Astrocyte (in vitro differentiated cells and primary cell): Measurements from ENCODE around the gene SGPL1. TPM values are rescaled to one million over a fixed set of nuclear protein-coding genes. Genes with fewer than 3 reads are reported as not detected.

Experiments used
- DNase-seq: peaks from one replicate; pipeline ENCODE4 v3.0.0-alpha.2; 2010; ENCODE audit warnings: low read depth
- FAIRE-seq: peaks from 2 replicates; lab custom pipeline; 2011; peaks lifted over from hg19 to GRCh38; lab: Jason Lieb, UNC
- H2AFZ ChIP-seq: 2 replicates; pipeline ENCODE4 v1.6.0; 2012; ENCODE audit warnings: low read depth, low read length, inconsistent platforms
- H3K27ac ChIP-seq: 2 replicates; pipeline ENCODE4 v1.5.1; 2011; ENCODE audit warnings: low read depth, low read length, inconsistent platforms
- H3K27me3 ChIP-seq: 2 replicates; pipeline ENCODE4 v1.6.0; 2011; ENCODE audit warnings: low read length, inconsistent platforms; ENCODE audit not compliant: insufficient read depth
- H3K36me3 ChIP-seq: 2 replicates; pipeline ENCODE4 v1.5.1; 2011; ENCODE audit warnings: low read length, inconsistent platforms; ENCODE audit not compliant: insufficient read depth
- H3K4me1 ChIP-seq: 2 replicates; pipeline ENCODE4 v1.5.1; 2011; ENCODE audit warnings: low read length, inconsistent platforms; ENCODE audit not compliant: insufficient read depth
- H3K4me2 ChIP-seq: 2 replicates; pipeline ENCODE4 v1.6.0; 2012; ENCODE audit warnings: low read length, inconsistent platforms
- H3K4me3 ChIP-seq: 2 replicates; pipeline ENCODE4 v1.5.1; 2011; ENCODE audit warnings: low read depth, mild to moderate bottlenecking, low read length, inconsistent platforms; ENCODE audit not compliant: insufficient read depth
- H3K79me2 ChIP-seq: 2 replicates; pipeline ENCODE4 v1.6.0; 2012; ENCODE audit warnings: mild to moderate bottlenecking, low read length, inconsistent platforms; ENCODE audit not compliant: insufficient read depth
- H3K9ac ChIP-seq: 2 replicates; pipeline ENCODE4 v1.6.0; 2012; ENCODE audit warnings: mild to moderate bottlenecking, low read length, inconsistent platforms
- H3K9me3 ChIP-seq: 2 replicates; pipeline ENCODE4 v1.5.1; 2012; ENCODE audit warnings: low read depth, mild to moderate bottlenecking, low read length, inconsistent platforms; ENCODE audit not compliant: insufficient read depth
- H4K20me1 ChIP-seq: 2 replicates; pipeline ENCODE4 v1.6.0; 2012; ENCODE audit warnings: low read length, inconsistent platforms; ENCODE audit not compliant: insufficient read depth
- H3K27ac Mint-ChIP-seq: one replicate; pipeline ENCODE4 v1.8.0; 2021; ENCODE audit warnings: mild to moderate bottlenecking, mixed read lengths; ENCODE audit not compliant: unreplicated experiment
- H3K27me3 Mint-ChIP-seq: one replicate; pipeline ENCODE4 v1.8.0; 2021; ENCODE audit warnings: low read depth, mixed read lengths; ENCODE audit not compliant: unreplicated experiment
- H3K36me3 Mint-ChIP-seq: one replicate; pipeline ENCODE4 v1.8.0; 2021; ENCODE audit warnings: low read depth, mixed read lengths; ENCODE audit not compliant: unreplicated experiment
- H3K4me1 Mint-ChIP-seq: one replicate; pipeline ENCODE4 v1.8.0; 2021; ENCODE audit warnings: low read depth, mixed read lengths; ENCODE audit not compliant: unreplicated experiment
- H3K4me3 Mint-ChIP-seq: one replicate; pipeline ENCODE4 v1.8.0; 2021; ENCODE audit warnings: mild to moderate bottlenecking, moderate library complexity, mixed read lengths; ENCODE audit not compliant: unreplicated experiment
- H3K9me3 Mint-ChIP-seq: one replicate; pipeline ENCODE4 v1.8.0; 2021; ENCODE audit warnings: mild to moderate bottlenecking, mixed read lengths; ENCODE audit not compliant: unreplicated experiment
- EZH2 ChIP-seq: IDR thresholded peaks from 2 replicates; pipeline ENCODE4 v1.6.1; 2012; ENCODE audit warnings: mild to moderate bottlenecking, low read length, inconsistent platforms; ENCODE audit not compliant: insufficient read depth
- total RNA-seq: library from RNA; stranded (reverse); gene quantifications from 2 replicates; pipeline ENCODE4 v1.2.1, GENCODE V29; 2021
- TF ChIP-seq, protein P1 (sequence below): IDR thresholded peaks from 2 replicates; pipeline ENCODE4 v1.5.1; 2011; ENCODE audit warnings: low read depth, mild to moderate bottlenecking, inconsistent platforms, low read length, moderate library complexity; ENCODE audit not compliant: insufficient read depth

Gene SGPL1
- total RNA-seq, 1 donor from 2014 or later = 101 TPM

DNA sequence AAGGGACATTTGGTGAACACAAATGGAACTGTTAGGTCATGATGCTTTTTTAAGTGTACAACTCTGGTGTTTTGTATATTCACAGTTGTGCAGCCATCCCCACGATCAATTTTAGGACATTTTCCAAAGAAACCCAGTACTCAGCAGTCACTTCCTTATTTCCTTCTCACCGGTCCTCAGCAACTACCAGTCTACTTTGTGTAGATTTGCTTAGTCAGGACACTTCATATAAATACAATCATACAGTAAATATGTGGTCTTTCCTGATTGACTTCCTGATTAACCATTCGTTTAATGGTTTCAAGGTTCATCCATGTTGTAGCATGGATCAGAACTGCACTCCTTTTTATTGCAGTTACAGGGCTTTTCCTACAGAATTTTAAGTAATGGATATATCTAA lies 14.4 kb downstream of the SGPL1 start:
- H2AFZ ChIP-seq = no peak overlapping the region
- no peaks in the 10 kb centered on the region for H3K9me3 Mint-ChIP-seq
- DNase-seq (no peak), FAIRE-seq (no peak)
- no peak overlapping the region for H3K4me3 Mint-ChIP-seq
- no peaks in the 10 kb centered on the region for H4K20me1 ChIP-seq
- H3K4me3 ChIP-seq = no peak overlapping the region
- H3K4me1 Mint-ChIP-seq = peaks cover 71% of the 10 kb centered on the region
- peaks cover 2% of the 10 kb centered on the region for H3K36me3 ChIP-seq
- H3K27me3 Mint-ChIP-seq = no peaks in the 10 kb centered on the region
- H3K4me1 ChIP-seq = peaks cover 47% of the 10 kb centered on the region
- H3K4me2 ChIP-seq = no peak overlapping the region
- H3K27ac Mint-ChIP-seq = peak overlapping the region; percentile 55
- H3K9me3 ChIP-seq = no peaks in the 10 kb centered on the region
- no peak overlapping the region for H3K9ac ChIP-seq
- peaks cover 80% of the 10 kb centered on the region for H3K79me2 ChIP-seq
- TF ChIP-seq, protein P1, sequence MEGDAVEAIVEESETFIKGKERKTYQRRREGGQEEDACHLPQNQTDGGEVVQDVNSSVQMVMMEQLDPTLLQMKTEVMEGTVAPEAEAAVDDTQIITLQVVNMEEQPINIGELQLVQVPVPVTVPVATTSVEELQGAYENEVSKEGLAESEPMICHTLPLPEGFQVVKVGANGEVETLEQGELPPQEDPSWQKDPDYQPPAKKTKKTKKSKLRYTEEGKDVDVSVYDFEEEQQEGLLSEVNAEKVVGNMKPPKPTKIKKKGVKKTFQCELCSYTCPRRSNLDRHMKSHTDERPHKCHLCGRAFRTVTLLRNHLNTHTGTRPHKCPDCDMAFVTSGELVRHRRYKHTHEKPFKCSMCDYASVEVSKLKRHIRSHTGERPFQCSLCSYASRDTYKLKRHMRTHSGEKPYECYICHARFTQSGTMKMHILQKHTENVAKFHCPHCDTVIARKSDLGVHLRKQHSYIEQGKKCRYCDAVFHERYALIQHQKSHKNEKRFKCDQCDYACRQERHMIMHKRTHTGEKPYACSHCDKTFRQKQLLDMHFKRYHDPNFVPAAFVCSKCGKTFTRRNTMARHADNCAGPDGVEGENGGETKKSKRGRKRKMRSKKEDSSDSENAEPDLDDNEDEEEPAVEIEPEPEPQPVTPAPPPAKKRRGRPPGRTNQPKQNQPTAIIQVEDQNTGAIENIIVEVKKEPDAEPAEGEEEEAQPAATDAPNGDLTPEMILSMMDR = no peak
- TF ChIP-seq EZH2 = no peak
- no peaks in the 10 kb centered on the region for H3K27me3 ChIP-seq
- no peak overlapping the region for H3K27ac ChIP-seq
- no peaks in the 10 kb centered on the region for H3K36me3 Mint-ChIP-seq

DNA sequence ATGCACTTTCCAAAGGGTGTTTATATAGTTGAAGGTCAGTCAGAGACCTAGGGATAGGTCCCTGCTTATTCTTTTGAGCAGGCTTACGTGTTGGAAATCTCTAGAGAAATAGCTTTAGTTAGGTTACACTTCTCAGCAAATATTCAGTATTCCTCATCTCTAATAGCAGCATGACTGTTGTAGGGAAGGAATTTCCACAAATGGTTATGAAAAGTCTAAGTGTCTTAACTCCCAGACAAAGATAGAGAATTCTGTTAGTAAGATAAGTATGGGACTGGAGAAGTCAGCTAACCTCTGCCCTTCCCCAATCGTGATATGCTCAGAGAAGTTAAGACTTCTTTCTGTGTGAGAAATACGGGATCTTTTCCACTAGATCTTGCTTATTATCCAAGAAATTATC lies 16.5 kb downstream of the SGPL1 start:
- peaks cover 7% of the 10 kb centered on the region for H4K20me1 ChIP-seq
- Mint-ChIP-seq H3K36me3 (no peaks in the 10 kb centered on the region), H3K27me3 (no peaks in the 10 kb centered on the region), H3K4me3 (peak overlapping the region; percentile 13), H3K9me3 (no peaks in the 10 kb centered on the region), H3K27ac (peak overlapping the region; percentile 98), H3K4me1 (peaks cover 77% of the 10 kb centered on the region)
- no peaks in the 10 kb centered on the region for H3K27me3 ChIP-seq
- peaks cover 56% of the 10 kb centered on the region for H3K4me1 ChIP-seq
- H3K4me2 ChIP-seq = peak overlapping the region; percentile 73
- FAIRE-seq (no peak), DNase-seq (peak; percentile 49)
- no peak overlapping the region for H3K4me3 ChIP-seq
- peaks cover 2% of the 10 kb centered on the region for H3K36me3 ChIP-seq
- H2AFZ ChIP-seq = no peak overlapping the region
- H3K9ac ChIP-seq = peak overlapping the region; percentile 76
- peaks cover 70% of the 10 kb centered on the region for H3K79me2 ChIP-seq
- peak overlapping the region; percentile 90 for H3K27ac ChIP-seq
- TF ChIP-seq EZH2 = no peak
- TF ChIP-seq, protein P1 = no peak
- no peaks in the 10 kb centered on the region for H3K9me3 ChIP-seq

DNA sequence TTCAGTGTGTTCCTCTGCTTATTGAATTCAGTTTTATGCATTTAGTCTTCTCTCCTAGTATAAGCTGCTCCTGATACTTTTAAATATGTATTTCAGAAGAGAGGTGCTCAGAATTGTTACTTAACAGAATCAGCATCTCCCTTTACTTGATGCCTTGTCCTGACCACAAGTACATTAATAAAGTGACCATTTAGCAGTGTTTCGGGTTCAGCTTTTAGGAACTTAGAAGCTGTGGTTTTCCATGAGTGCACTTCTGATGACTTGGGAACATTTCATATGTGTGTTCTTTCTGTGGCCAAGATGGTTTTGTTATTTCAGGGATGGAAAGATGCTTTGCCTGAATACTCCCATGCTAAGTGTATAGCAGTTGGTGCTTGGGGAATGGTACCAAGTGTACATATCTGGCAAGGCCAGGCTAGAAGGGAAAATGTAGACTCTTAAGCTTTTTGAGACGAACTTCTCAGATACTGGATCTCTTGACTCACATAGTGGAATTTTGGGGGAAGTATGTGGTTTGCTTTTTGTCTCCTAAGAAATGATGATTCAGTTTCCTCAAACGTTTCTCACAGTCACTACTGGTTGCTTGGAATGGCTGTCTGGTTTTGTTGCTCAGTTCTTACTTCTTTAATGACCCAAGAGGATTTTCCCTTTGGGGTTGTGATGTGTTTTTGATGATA lies 17.2 kb downstream of the SGPL1 start:
- H3K4me1 Mint-ChIP-seq = peaks cover 73% of the 10 kb centered on the region
- H3K9ac ChIP-seq = peak overlapping the region; percentile 76
- peak overlapping the region; percentile 22 for H3K4me3 ChIP-seq
- no peaks in the 10 kb centered on the region for H3K9me3 ChIP-seq
- FAIRE-seq = peak; percentile 92
- H3K4me3 Mint-ChIP-seq = peak overlapping the region; percentile 37
- peaks cover 7% of the 10 kb centered on the region for H4K20me1 ChIP-seq
- H3K36me3 Mint-ChIP-seq = peaks cover 4% of the 10 kb centered on the region
- peaks cover 70% of the 10 kb centered on the region for H3K79me2 ChIP-seq
- H3K27me3 ChIP-seq = no peaks in the 10 kb centered on the region
- H3K27ac Mint-ChIP-seq = peak overlapping the region; percentile 98
- peak overlapping the region; percentile 90 for H3K27ac ChIP-seq
- H3K27me3 Mint-ChIP-seq = no peaks in the 10 kb centered on the region
- DNase-seq = peak; percentile 98
- no peak overlapping the region for H2AFZ ChIP-seq
- peak overlapping the region; percentile 73 for H3K4me2 ChIP-seq
- H3K9me3 Mint-ChIP-seq = no peaks in the 10 kb centered on the region
- H3K4me1 ChIP-seq = peaks cover 56% of the 10 kb centered on the region
- peaks cover 2% of the 10 kb centered on the region for H3K36me3 ChIP-seq
- TF ChIP-seq, protein P1 = no peak
- TF ChIP-seq EZH2 = no peak
